Measurements from ENCODE around the gene HARBI1.

The HARBI1 gene

DNA sequence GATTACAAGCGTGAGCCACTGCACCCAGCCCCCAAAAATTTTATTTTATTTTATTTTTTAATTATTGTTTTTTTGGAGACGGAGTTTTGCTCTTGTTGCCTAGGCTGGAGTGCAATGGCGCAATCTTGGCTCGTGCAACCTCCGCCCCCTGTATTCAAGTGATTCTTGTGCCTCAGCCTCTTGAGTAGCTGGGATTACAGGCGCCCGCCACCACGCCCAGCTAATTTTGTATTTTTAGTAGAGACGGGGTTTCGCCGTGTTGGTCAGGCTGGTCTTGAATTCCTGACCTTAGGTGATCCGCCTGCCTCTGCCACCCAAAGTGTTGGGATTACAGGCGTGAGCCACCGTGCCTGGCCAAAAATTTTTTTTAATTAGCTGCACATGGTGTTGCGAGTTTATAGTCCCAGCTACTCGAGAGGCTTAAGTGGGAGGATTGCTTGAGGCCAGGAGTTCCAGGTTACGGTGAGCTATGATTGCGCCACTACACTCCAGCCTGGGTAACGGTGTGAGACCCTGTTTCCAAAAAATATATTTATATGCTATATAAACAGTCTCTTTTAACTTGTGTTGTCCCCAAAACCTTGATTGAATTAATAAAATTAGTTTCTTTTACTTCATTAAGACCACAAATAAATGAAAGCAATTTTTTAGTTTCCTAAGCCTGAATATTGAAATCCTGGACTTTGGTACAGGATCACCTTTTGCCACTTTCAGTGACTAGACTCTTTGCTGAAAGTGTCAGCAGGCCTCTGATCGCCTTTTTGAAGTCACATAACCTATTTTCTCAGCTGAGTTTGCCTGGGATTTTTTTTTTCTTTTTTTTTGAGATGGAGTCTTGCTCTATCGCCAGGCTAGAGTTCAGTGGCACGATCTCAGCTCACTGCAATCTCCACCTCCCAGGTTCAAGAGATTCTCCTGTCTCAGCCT, 16.5 kb upstream of the HARBI1 start:
- DNase-seq: no peak

DNA sequence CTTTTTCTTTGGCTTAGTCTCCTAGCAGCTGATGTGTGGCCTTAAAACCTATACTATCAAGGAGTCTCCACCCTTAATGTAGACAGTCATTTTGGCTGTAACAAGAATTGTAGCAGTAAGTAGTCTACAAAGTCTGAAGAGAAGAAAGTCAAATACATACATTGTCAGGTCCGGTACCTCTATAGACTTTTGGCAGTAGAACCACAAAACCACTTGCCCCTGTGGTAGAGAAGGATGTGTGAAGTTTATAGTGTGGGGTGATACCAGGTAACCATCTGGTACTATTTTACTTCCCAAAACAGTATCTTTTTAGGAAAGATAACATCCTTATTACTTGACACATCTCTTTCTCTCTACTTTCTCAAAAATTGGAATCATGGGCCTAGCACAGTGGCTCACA, 15.5 kb upstream of the HARBI1 start:
- DNase-seq: no peak

DNA sequence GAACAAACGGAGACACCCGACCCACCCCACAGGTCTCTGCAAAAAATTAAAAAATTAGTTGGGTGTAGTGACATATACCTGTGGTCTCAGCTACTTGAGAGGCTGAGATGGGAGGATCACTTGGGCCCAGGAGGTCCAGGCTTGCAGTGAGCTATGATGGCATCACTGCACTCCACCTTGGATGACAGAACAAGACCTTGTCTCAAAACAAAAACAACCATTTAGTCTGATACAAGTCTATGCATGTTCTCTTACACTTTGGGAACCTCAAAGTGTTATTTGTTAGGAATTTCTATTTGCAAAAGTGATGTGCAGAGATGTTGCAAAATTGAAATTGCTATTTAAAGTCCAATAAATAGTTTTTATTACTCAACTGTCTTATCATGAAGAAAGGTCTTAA, 14.6 kb upstream of the HARBI1 start:
- DNase-seq: no peak

DNA sequence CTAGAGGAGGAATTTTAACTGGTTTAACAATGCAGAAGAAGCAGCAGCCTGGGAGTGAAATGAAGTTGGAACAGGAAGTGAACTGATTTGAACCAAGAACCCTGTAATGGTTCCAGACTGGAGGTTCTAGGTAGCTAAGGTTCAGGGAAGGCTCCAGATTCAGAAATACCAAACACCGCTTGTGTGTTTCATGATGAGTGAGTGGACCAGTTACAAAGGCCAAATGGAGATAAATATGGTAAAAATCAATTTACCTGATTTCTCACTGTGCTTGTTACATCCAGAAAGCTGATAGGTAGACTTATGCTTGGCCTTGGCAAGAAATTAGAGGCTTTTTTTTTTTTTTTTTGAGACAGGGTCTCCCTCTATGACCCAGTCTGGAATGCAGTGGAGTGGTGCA, 13.2 kb upstream of the HARBI1 start:
- no peak for DNase-seq

DNA sequence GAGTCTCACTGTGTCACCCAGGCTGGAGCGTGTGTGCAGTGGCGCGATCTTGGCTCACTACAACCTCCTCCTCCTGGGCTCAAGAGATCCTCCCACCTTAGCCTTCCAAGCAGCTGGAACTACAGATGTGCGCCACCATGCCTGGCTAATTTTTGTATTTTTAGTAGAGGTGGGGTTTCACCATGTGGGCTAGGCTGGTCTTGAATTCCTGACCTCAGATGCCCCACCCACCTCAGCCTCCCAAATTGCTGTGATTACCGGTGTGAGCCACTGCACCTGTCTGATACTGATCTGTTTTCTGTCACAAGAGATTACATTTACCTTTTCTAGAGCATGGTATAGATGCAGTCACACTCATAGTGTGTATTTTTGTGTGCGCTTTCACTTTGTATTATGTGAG, 11.9 kb upstream of the HARBI1 start:
- DNase-seq: no peak

DNA sequence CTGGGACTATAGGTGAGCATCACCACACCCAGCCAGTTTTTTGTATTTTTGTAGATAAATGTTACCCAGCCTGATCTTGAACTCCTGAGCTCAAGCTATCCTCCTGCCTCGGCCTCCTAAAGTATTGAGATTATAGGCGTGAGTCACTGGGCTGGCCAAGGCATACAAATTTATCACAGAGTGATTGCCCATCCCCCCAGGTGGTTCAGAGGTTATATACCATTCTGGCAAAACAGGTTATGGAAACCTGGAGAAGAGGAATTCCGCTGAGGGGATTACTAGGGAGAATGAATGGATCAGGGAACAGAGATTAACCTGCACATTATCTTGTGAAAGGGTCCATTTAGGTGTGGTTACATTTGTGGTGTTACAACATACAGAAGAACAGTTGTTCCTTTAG, 8.4 kb upstream of the HARBI1 start:
- no peak for DNase-seq

DNA sequence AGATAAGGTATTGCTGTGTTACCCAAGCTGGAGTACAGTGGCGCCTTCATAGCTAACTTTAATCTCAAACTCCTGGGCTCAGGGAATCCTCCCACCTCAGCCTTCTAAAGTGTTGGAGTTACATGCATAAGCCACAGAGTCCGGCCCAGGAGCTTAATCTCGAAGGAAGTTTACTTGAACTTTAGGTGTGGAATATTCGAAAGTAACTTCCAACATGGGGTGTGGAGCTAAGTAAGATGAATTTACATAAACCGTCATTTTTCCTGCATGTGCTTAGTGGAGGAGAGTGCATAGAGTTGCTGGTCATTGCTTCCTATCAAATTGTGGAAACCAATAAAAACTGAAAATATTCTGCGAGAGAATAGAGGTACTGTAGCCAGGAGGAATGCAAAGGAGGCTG, 1.8 kb upstream of the HARBI1 start:
- no peak for DNase-seq

DNA sequence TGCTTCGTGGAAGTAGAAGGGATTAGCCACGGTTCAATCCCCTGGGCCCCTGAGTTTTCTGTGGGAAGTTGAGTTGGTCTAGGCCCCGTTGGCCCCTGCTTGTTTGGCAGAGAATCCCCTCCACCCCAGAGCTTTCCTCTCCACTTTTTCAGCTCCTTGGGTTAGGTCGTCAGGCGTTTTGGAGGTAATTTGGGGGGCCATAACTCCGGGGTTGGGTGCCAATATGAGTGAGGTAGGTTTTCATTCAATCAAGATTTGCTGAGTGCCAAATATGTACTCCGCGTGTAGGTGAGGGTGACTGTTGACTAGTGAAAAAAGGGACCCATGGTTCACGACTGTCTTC, 916 bp upstream of the HARBI1 start:
- DNase-seq: no peak

DNA sequence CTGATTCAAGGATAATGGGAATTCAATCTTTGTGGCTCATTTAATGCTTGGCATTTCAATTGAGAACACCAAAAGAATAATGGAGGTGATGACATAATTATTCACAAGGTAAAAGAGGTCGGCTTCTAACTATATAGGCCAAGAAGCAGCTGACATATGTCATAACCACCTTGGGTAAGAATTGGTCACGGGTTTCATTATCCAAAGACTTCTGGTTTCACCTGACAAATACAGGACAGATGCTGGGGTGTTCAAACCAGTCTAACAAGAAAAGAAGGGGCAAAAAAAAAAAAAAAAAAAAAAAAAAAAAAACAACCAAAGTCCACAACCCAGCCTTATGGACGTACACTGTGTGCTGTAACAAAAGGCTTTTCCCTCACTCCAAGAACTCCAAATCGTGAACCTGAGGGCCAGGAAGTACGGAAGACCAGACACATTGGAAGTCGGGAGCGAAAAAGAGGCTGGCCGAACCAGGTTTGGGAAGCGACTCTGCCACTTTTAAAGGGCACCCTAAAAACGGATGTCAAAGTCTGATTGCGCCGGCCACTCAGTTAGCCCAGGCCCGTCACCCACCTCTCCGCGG, 385 bp downstream of the HARBI1 start:
- no peak for DNase-seq

DNA sequence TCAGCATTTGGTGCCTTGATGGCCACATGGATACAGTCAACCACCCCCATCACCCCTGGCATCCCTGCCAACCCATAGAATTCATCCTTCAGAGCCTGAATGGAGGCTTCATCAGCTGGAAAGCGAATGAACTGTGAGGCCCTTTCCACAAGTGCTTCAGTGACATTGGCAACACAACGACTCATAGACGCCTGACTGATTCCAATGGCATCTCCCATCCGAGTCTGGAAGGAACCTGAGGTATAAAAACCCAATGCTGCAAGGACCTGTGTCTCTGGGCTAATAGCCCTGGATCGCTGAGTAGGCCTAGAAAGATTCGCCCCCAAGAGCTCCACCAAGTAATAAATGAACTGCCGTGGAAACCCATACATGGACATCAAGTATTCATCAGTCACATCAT, 1.3 kb downstream of the HARBI1 start:
- no peak for DNase-seq

DNA sequence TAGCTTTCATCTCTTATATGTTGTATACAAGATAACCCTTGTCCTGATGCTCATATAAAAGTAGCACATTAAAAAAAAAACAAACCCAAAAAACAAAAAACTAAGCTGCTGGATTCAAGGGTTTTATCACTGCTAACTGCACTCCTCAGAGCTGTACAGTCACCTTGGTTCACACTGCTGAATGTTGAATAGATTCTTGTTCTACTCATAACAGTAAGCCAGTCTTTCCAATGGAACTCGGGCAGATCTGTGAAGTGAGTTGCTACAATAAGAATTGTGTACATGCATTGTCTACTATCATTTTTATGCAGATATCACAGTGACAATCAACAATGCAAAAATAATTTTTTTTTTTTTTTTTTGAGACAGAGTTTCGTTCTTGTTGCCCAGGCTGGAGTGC, 4.7 kb downstream of the HARBI1 start:
- DNase-seq: no peak

DNA sequence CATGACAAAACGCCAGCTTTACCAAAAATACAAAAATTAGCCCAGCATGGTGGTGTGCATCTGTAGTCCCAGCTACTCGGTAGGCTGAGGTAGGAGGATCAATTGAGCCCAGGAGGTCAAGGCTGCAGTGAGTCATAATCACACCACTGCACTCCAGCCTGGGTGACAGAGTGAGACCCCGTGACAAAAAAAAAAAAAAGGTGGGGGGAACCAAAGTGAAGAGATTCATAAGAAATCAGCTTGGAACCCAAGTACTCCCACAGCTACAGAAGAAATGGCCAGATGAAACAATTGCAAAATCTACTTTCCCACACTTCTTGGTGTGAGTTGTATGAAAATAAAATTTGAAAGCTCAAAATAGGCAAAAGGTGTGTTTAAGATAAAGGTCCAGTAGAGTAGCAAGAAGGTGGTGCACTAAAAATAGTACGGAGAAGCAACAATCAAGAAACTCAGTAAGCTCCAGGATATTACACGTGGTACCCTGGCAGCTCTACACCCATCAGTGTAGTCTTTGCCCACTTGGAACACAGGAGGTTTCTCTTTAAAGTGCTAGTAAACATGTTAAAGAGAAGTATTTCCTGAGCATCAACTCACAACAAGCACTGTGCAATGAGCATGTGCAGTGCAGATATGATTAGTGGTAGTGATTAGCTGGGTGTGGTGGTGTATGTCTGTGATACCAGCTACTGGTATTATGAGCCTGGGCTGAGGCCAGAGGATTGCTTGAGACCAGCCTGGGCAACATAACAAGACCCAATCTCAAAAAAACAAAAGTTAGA, 5.3 kb downstream of the HARBI1 start:
- no peak for DNase-seq

DNA sequence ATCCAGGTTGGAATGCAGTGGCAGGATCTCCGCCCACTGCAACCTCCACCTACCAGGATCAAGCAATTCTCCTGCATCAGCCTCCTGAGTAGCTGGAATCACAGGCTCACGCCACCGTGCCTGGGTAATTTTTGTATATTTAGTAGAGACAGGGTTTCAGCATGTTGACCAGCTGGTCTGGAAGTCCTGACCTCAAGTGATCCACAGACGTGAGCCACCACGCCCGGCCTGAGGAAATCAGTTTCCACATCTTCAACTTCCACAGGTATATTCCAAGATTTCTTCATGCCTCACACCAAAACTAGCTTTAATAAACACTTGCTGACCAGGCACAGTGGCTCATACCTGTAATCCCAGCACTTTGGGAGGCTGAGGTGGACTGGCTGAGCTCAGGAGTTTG, 7.6 kb downstream of the HARBI1 start:
- no peak for DNase-seq

DNA sequence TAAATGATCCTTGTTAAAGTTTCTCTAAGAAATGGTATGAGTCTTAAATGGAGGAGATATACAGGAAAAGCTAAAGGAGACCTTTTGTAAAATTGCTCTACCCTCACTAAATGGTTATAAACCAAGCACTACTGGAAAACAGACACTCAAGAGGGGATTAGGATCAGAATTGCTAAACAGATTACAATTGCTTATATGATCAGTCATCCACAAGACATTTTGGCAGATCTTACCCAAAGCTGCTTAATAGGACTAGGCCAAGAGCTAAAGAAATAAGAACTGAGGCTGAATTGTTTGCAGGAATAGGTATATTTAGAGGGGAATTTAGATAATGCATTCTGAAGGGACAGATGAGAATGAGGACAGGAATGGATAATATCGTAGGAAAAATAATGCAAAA, 9.5 kb downstream of the HARBI1 start:
- DNase-seq: no peak

DNA sequence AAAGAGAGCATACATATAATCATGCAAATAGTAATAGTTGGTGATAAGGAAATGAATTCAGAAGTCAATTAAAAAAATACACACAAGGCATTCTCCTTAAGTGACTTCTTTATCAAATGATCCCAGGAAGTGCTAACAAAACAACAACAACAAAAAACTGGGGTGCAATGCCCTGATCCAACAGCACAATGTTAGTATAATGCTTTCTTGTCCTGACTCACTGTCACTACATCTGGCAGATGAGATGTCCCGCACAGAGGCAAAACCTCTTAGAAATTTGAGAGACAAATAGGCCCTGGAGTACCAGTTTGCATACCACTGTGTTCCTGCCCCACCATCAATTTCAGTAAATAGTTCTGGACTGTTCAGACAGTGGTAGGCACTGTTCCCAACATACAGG, 12.2 kb downstream of the HARBI1 start:
- no peak for DNase-seq

DNA sequence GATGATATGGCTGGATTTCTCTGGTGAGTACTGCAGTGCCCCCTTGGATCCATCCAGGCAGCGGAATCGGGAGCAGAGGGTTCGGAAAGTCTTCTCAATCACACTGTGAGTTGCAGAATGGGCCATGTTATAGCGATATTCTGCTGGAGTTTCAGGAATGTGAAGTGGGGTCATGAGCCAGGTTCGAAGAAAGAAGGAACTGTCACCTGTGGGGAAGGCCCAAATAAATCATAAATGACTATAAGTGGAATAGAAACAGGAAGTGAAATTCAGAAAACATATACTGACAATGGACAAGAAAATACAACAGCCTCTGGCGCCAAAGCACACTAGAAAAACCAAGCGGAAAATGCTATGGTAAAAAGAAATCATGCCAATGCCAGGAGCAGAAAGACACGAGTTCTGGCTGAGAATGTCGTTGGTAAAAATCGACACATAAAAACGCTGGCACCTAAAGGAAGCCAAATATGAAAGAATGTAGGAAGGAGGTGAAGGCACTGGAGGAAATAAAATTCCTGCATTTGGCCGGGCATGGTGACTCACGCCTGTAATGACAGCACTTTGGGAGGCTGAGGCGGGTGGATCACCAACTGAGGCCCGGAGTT, 13.2 kb downstream of the HARBI1 start:
- DNase-seq: no peak

DNA sequence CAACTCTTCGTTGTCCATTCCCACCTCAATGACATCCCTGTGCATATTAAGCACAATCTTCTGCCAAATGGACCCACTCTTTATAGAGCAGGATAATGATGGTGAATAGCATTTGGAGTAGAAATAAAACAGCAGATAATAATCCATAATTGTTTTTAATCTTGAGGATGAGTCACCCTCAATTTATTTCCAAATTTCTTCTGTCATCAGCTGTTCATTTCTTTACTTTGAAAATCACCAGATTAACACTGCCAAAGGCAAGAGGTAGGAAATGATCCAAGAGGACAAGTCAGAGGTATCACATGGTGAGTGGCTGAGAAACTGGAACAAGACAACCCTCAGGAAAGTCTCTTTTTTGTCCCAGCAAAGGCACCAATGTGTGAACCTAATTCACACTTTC, 15.9 kb downstream of the HARBI1 start:
- no peak for DNase-seq

DNA sequence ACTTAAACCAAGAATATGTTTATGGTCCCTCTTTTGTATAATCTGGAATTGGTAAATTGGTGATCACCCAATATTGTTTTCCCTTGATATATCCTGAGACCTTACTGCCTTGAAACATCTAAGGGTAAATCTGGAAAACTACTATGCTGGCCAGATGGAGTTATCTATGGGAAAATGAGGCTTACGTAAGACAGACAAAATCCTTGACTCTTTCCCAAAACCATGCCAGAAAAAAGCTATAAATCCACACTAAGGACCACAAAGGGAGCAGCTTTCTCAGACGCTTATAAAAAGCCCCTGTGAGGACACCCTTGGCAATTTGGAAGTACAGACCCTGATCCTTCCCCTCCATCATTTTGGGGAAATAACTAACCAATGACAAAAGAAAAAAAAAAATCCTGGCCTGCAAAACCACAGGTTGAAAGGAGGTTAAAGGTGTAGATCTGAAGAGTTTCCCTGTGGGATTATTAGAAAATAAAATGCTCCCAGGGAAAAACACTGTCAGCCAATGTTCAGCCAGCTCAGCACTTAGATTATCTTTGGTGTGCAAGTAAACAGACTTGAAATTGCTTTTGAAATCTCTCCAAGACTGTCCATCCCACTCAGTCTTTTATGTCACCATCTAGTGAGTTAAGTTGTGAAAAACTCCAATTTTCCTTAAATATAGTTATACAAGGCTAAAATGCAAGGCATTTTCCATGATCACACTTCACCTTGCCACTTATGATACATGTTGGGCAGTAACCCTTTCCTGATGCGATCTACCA, 16.6 kb downstream of the HARBI1 start:
- no peak for DNase-seq

DNA sequence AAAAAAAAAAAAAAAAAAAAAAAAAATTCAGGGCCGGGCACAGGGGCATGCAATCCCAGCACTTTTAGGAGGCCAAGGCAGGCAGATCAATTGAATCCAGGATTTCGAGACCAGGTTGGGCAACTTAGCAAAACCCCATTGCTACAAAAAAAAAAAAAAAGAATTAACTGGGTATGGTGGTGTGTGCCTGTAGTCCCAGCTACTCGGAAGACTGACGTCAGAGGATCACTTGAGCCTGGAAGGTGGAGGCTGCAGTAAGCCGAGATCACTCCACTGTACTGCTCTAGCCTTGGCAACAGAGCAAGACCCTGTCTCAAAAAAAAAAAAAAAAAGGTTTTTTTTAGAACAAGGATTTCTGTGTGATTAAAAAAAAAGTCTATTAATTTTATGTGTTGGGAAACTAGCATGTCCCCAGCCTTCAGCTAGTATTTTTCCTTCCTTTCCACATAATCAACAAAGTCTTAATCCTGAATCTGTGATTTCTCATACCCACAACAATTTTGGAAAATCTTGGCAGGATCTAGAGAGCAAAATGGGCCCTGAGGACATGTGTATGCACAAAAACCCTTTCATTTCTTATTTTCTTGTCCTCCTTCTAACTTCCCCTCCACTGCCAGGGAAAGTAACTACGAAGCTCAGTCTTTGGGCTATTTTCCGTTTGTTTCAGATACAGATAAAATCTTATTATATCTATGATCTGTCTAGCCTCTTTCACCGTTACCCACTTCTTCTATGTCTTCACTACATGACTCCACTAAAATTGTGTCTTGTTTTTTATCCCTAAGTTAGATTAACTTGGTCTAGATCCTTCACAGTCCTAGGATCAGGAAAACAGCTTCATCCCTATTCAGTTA, 17.5 kb downstream of the HARBI1 start:
- DNase-seq: no peak

DNA sequence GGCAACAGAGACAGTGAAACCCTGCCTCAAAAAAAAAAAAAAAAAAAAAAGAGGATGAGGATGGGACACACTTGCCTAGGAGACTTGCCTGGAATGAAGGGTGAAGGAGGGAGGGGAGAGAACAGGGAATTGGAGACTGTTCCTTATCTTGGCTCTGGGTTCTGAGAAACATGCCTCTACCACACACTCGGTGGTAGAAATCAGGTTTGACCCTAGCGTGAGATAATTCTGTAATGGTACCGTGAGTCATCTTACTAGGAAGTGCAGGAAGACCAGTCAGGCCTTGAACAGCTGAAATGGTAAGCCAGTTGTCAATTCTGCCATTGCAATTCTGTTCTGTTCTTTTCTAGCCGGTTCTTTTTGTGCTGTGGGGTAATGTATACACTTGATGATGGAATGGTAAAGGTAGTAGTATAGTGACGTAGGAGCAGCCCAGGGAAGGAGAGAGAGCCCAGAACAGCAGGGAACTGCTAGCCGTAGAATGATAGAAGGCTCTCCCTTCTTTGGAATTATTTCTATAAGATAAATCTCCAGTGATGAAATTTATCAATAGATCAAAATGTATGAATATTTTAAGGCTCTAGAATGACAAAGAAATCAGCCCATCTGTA, 19.3 kb downstream of the HARBI1 start:
- DNase-seq: no peak

DNA sequence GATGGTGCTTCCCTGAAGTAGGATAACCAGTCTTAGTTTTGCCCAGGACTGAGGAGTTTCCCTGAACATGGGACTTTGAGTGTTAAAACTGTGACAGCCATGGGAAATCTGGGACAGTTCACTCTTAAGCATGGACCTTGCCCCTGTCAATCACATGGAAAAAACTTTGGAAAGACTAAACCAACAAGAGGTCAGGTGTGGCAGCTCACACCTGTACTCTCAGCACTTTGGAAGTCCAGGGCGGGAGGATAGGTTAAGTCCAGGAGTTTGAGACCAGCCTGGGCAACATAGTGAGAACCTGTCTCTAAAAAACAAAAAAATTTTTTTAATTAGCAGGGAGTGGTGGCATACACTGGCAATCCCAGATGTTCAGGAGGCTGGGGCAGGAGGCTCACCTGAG, 19.9 kb downstream of the HARBI1 start:
- no peak for DNase-seq
